GM12878 (cell line): ENCODE results near the gene SOBP.

Source experiments
- EZH2 ChIP-seq: IDR thresholded peaks from 2 replicates; pipeline ENCODE4 v1.6.1; 2012; ENCODE audit warnings: low read depth, mild to moderate bottlenecking, control low read depth, inconsistent platforms, low read length, borderline replicate concordance; ENCODE audit not compliant: control insufficient read depth
- GATAD2B ChIP-seq: fragments of 450-650 bp; conservative IDR thresholded peaks from 2 replicates; pipeline ENCODE4 v1.6.1; 2017; ENCODE audit warnings: low read depth, mild to moderate bottlenecking, moderate library complexity
- NFIC ChIP-seq: IDR thresholded peaks from 2 replicates; pipeline ENCODE4 v1.6.1; 2012; ENCODE audit warnings: low read depth, mild to moderate bottlenecking, inconsistent platforms, low read length, moderate library complexity
- RAD21 ChIP-seq: IDR thresholded peaks from 2 replicates; pipeline ENCODE4 v1.6.1; 2011; ENCODE audit warnings: mild to moderate bottlenecking, low read depth, low read length, moderate library complexity; ENCODE audit not compliant: insufficient read depth
- SIN3A ChIP-seq: IDR thresholded peaks from 2 replicates; pipeline ENCODE4 v1.6.1; 2012; ENCODE audit warnings: low read depth, low read length, improper control_type of control experiment
- TCF3 ChIP-seq: IDR thresholded peaks from 2 replicates; pipeline ENCODE4 v1.6.1; 2012; ENCODE audit warnings: low read depth, mild to moderate bottlenecking, low read length, borderline replicate concordance; ENCODE audit not compliant: insufficient read depth
- TF ChIP-seq, protein P1 (sequence below): fragments of 450-650 bp; IDR thresholded peaks from 2 replicates; pipeline ENCODE4 v1.6.1; 2017; ENCODE audit warnings: antibody characterized with exemption, mild to moderate bottlenecking, moderate library complexity

DNA sequence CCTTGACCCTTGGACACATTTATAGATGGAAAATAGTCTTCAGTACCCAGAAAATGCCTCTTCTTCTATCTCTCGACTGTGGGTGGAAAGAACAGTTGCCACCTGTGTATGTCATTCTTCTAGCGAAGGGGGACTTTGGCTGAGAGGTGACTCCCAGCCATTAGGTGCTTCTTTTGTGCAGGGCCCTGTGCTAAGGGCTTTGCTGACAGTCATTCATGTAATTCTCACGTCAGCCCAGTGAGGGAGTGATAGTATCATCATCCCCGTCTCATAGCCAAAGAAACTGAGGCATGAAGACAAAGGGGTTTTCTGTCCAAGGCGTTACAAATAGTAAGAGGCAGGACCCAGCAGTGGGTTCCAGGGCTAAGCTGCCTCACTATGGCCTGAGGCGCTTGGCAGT is 173.4 kb downstream of the SOBP start:
- TF ChIP-seq, protein P1, sequence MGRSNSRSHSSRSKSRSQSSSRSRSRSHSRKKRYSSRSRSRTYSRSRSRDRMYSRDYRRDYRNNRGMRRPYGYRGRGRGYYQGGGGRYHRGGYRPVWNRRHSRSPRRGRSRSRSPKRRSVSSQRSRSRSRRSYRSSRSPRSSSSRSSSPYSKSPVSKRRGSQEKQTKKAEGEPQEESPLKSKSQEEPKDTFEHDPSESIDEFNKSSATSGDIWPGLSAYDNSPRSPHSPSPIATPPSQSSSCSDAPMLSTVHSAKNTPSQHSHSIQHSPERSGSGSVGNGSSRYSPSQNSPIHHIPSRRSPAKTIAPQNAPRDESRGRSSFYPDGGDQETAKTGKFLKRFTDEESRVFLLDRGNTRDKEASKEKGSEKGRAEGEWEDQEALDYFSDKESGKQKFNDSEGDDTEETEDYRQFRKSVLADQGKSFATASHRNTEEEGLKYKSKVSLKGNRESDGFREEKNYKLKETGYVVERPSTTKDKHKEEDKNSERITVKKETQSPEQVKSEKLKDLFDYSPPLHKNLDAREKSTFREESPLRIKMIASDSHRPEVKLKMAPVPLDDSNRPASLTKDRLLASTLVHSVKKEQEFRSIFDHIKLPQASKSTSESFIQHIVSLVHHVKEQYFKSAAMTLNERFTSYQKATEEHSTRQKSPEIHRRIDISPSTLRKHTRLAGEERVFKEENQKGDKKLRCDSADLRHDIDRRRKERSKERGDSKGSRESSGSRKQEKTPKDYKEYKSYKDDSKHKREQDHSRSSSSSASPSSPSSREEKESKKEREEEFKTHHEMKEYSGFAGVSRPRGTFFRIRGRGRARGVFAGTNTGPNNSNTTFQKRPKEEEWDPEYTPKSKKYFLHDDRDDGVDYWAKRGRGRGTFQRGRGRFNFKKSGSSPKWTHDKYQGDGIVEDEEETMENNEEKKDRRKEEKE: no peak
- TF ChIP-seq TCF3: no peak
- no peak for TF ChIP-seq NFIC
- TF ChIP-seq GATAD2B: no peak
- no peak for TF ChIP-seq RAD21
- no peak for TF ChIP-seq SIN3A
- no peak for TF ChIP-seq EZH2
